Ascending aorta (tissue), 2 donors: ENCODE data around the gene MYH1. TPM values are rescaled to one million over a fixed set of nuclear protein-coding genes. Genes with fewer than 3 reads are reported as not detected.

ENCODE experiments used
- DNase-seq, 2 donors: peaks; one replicate each; pipeline ENCODE4 v3.0.0-alpha.2; 2019; ENCODE audit warnings: low spot score in 2 of 2
- H3K27ac ChIP-seq, 2 donors: fragments of 200-600 bp; sonication (generic); one replicate each; pipeline ENCODE4 v1.5.1; 2016 to 2017; ENCODE audit warnings: mild to moderate bottlenecking in 1 of 2
- H3K27me3 ChIP-seq: fragments of 200-600 bp; sonication (generic); one replicate; pipeline ENCODE4 v1.5.1; 2017
- H3K36me3 ChIP-seq, 2 donors: fragments of 200-600 bp; sonication (generic); one replicate each; pipeline ENCODE4 v1.5.1; 2016
- H3K4me1 ChIP-seq, 2 donors: fragments of 200-600 bp; sonication (generic); one replicate each; pipeline ENCODE4 v1.5.1; 2016 to 2017; ENCODE audit warnings: mild to moderate bottlenecking in 1 of 2
- H3K4me3 ChIP-seq, 2 donors: fragments of 200-600 bp; sonication (generic); one replicate each; pipeline ENCODE4 v1.5.1; 2016 to 2017; ENCODE audit warnings: mild to moderate bottlenecking in 1 of 2
- H3K9me3 ChIP-seq, 2 donors: fragments of 200-600 bp; sonication (generic); one replicate each; pipeline ENCODE4 v1.5.1; 2016
- CTCF ChIP-seq, 3 experiments: fragments of 200-600 bp in 2 of 3; fragments of 450-650 bp in 1 of 3; sonication (generic) in 2 of 3; IDR thresholded peaks; one replicate each; pipeline ENCODE4 v1.5.1; 2016 to 2019; ENCODE audit warnings: antibody characterized with exemption in 3 of 3, mild to moderate bottlenecking in 1 of 3, moderate library complexity in 1 of 3
- intact Hi-C: fragments of 100-400 bp; cut with DNase I; formaldehyde crosslinking; loops from one replicate; pipeline ENCODE4 v1.15.1; 2023
- total RNA-seq: library from RNA; depleted of rRNA; stranded (reverse); fragments of >200 nt; gene quantifications from one replicate; pipeline ENCODE4 v1.1.0, GENCODE V29; 2016

The MYH1 gene
- total RNA-seq, 1 donor from 2014 or later = not detected

- DNase-seq = no peak
- Histone ChIP-seq H3K4me3 (no peak overlapping the region), H3K27ac (no peak overlapping the region), H3K4me1 (no peaks in the 10 kb centered on the region), H3K36me3 (no peaks in the 10 kb centered on the region), H3K9me3 (no peaks in the 10 kb centered on the region), H3K27me3 (no peaks in the 10 kb centered on the region)
- no peak for TF ChIP-seq CTCF (IDR thresholded peaks at IDR 0.05)
- intact Hi-C loops = no loop called here
Measured at GRCh38 chr17:10477701-10478100, 40.6 kb downstream of the MYH1 start.

- H3K27ac ChIP-seq = no peak overlapping the region
- TF ChIP-seq CTCF (IDR thresholded peaks at IDR 0.05) = no peak
- no peaks in the 10 kb centered on the region for H3K27me3 ChIP-seq
- H3K9me3 ChIP-seq = no peaks in the 10 kb centered on the region
- H3K36me3 ChIP-seq = no peaks in the 10 kb centered on the region
- H3K4me3 ChIP-seq = no peak overlapping the region
- H3K4me1 ChIP-seq = no peaks in the 10 kb centered on the region
- intact Hi-C loops = no loop called here
- DNase-seq = no peak
Measured at GRCh38 chr17:10474536-10474935, 43.8 kb downstream of the MYH1 start.

- Histone ChIP-seq H3K4me1 (no peaks in the 10 kb centered on the region), H3K9me3 (no peaks in the 10 kb centered on the region), H3K4me3 (no peak overlapping the region), H3K36me3 (no peaks in the 10 kb centered on the region), H3K27ac (no peak overlapping the region), H3K27me3 (no peaks in the 10 kb centered on the region)
- no peak for DNase-seq
- intact Hi-C loops = no loop called here
- no peak for TF ChIP-seq CTCF (IDR thresholded peaks at IDR 0.05)
Measured at GRCh38 chr17:10471858-10472257, 46.5 kb downstream of the MYH1 start.

- no peaks in the 10 kb centered on the region for H3K36me3 ChIP-seq
- intact Hi-C loops = no loop called here
- H3K27ac ChIP-seq = no peak within 1 kb of the TSS
- no peak for TF ChIP-seq CTCF (IDR thresholded peaks at IDR 0.05)
- H3K4me3 ChIP-seq = no peak within 1 kb of the TSS
- DNase-seq = no peak
- no peaks in the 10 kb centered on the region for H3K27me3 ChIP-seq
- H3K4me1 ChIP-seq = no peaks in the 10 kb centered on the region
- no peaks in the 10 kb centered on the region for H3K9me3 ChIP-seq
Measured at GRCh38 chr17:10469459-10469858, 48.9 kb downstream of the MYH1 start, which contains the start of gene MYH4. Gene MYH4 (minus strand): TSS chr17:10469559. CDS start chr17:10466745, 2,814 bp downstream.

- TF ChIP-seq CTCF (IDR thresholded peaks at IDR 0.05) = no peak
- no peak for DNase-seq
Measured at GRCh38 chr17:10463402-10463801, 54.9 kb downstream of the MYH1 start.

GRCh38 chr17:10460062-10460461 is 58.3 kb downstream of the MYH1 start:
- Histone ChIP-seq H3K36me3 (no peaks in the 10 kb centered on the region), H3K27ac (no peak overlapping the region), H3K9me3 (no peaks in the 10 kb centered on the region), H3K4me3 (no peak overlapping the region), H3K4me1 (no peaks in the 10 kb centered on the region), H3K27me3 (no peaks in the 10 kb centered on the region)
- no peak for DNase-seq
- TF ChIP-seq CTCF (IDR thresholded peaks at IDR 0.05) = no peak
- intact Hi-C loops = no loop called here

More at GRCh38 chr17:10463402-10463801, 54.9 kb downstream of the MYH1 start:
- Histone ChIP-seq H3K36me3 (no peaks in the 10 kb centered on the region), H3K27ac (no peak overlapping the region), H3K27me3 (no peaks in the 10 kb centered on the region), H3K4me1 (no peaks in the 10 kb centered on the region), H3K4me3 (no peak overlapping the region), H3K9me3 (no peaks in the 10 kb centered on the region)
- intact Hi-C loops = no loop called here
